HEK293 (cell line): ENCODE results near the gene TLE6.

Source experiments
- CTCF ChIA-PET: fragments of 350-600 bp; formaldehyde crosslinking; extraction: SDS; loops from one replicate; lab custom pipeline; 2021; ENCODE audit warnings: antibody characterized with exemption; lab: Yijun Ruan, JAX
- POLR2A ChIA-PET: fragments of 300-600 bp; formaldehyde crosslinking; extraction: SDS; loops from one replicate; lab custom pipeline; 2020; ENCODE audit warnings: antibody characterized with exemption, inconsistent platforms; lab: Yijun Ruan, JAX
- H3K27ac ChIP-seq: fragments of 200-500 bp; sonication (Bioruptor generic); 2 replicates; pipeline ENCODE4 v1.5.1; 2014; ENCODE audit warnings: low read depth, low read length, control low read depth, inconsistent platforms; ENCODE audit errors: extremely low read depth
- H3K36me3 ChIP-seq, 2 experiments: fragments of 200-500 bp in 1 of 2; sonication (Bioruptor generic) in 1 of 2; 1 replicate in 1 of 2; 2 replicates in 1 of 2; pipeline ENCODE4 v1.5.1; 2014 to 2017; ENCODE audit warnings: inconsistent platforms in 2 of 2, low read length in 2 of 2; ENCODE audit not compliant: control insufficient read depth in 2 of 2, insufficient read depth in 1 of 2
- H3K4me1 ChIP-seq: fragments of 200-500 bp; sonication (Bioruptor generic); 2 replicates; pipeline ENCODE4 v1.5.1; 2014; ENCODE audit warnings: mild to moderate bottlenecking, low read length, inconsistent platforms; ENCODE audit not compliant: control insufficient read depth, insufficient read depth
- H3K4me3 ChIP-seq: 2 replicates; pipeline ENCODE4 v1.5.1; 2011; ENCODE audit warnings: low read depth, mild to moderate bottlenecking, control low read depth, low read length, moderate library complexity
- H3K9me3 ChIP-seq: fragments of 200-500 bp; sonication (Bioruptor generic); 2 replicates; pipeline ENCODE4 v1.5.1; 2014; ENCODE audit warnings: low read depth, low read length, inconsistent platforms; ENCODE audit not compliant: control insufficient read depth, insufficient read depth
- INSM2 ChIP-seq: fragments of 450-650 bp; formaldehyde crosslinking; IDR thresholded peaks from 2 replicates; pipeline ENCODE4 v1.5.1; 2016; ENCODE audit warnings: missing biosample characterization, missing genetic modification characterization
- KLF9 ChIP-seq: fragments of 450-650 bp; formaldehyde crosslinking; IDR thresholded peaks from 2 replicates; pipeline ENCODE4 v1.5.1; 2016; ENCODE audit warnings: missing biosample characterization, missing genetic modification characterization, low read depth
- OSR2 ChIP-seq: fragments of 450-650 bp; formaldehyde crosslinking; IDR thresholded peaks from 2 replicates; pipeline ENCODE4 v1.5.1; 2016; ENCODE audit warnings: missing biosample characterization, missing genetic modification characterization
- PRDM1 ChIP-seq: fragments of 450-650 bp; formaldehyde crosslinking; IDR thresholded peaks from 2 replicates; pipeline ENCODE4; 2016; ENCODE audit warnings: missing biosample characterization, missing genetic modification characterization
- REST ChIP-seq: fragments of 450-650 bp; formaldehyde crosslinking; IDR thresholded peaks from 2 replicates; pipeline ENCODE4 v1.5.1; 2016; ENCODE audit warnings: missing biosample characterization, missing genetic modification characterization
- TRIM28 ChIP-seq: IDR thresholded peaks from 2 replicates; pipeline ENCODE4 v1.6.1; 2011; ENCODE audit warnings: low read length, control low read depth, borderline replicate concordance
- YY2 ChIP-seq: fragments of 450-650 bp; formaldehyde crosslinking; IDR thresholded peaks from 2 replicates; pipeline ENCODE4 v1.5.1; 2016; ENCODE audit warnings: missing biosample characterization, missing genetic modification characterization
- ZBTB10 ChIP-seq: fragments of 450-650 bp; formaldehyde crosslinking; IDR thresholded peaks from 2 replicates; pipeline ENCODE4 v1.5.1; 2016; ENCODE audit warnings: missing biosample characterization, missing genetic modification characterization
- ZBTB26 ChIP-seq: fragments of 450-650 bp; formaldehyde crosslinking; optimal IDR thresholded peaks from 2 replicates; pipeline ENCODE3; 2016; ENCODE audit warnings: missing biosample characterization, mild to moderate bottlenecking, missing genetic modification characterization
- ZFP69B ChIP-seq: fragments of 450-650 bp; formaldehyde crosslinking; IDR thresholded peaks from 2 replicates; pipeline ENCODE4 v1.5.1; 2016; ENCODE audit warnings: missing biosample characterization, missing genetic modification characterization
- ZNF112 ChIP-seq: fragments of 450-650 bp; formaldehyde crosslinking; IDR thresholded peaks from 2 replicates; pipeline ENCODE4 v1.5.0; 2017; ENCODE audit warnings: missing biosample characterization, missing genetic modification characterization
- ZNF133 ChIP-seq: fragments of 450-650 bp; formaldehyde crosslinking; IDR thresholded peaks from 2 replicates; pipeline ENCODE4 v1.5.1; 2016; ENCODE audit warnings: missing biosample characterization, missing genetic modification characterization
- ZNF19 ChIP-seq: fragments of 450-650 bp; formaldehyde crosslinking; IDR thresholded peaks from 2 replicates; pipeline ENCODE4; 2016; ENCODE audit warnings: missing biosample characterization, missing genetic modification characterization, low read depth
- ZNF2 ChIP-seq: fragments of 450-650 bp; formaldehyde crosslinking; IDR thresholded peaks from 2 replicates; pipeline ENCODE4 v1.5.1; 2016; ENCODE audit warnings: missing biosample characterization, missing genetic modification characterization
- ZNF350 ChIP-seq: fragments of 450-650 bp; formaldehyde crosslinking; IDR thresholded peaks from 2 replicates; pipeline ENCODE4 v1.5.0; 2017; ENCODE audit warnings: missing biosample characterization, mild to moderate bottlenecking, missing genetic modification characterization
- ZNF449 ChIP-seq: fragments of 450-650 bp; formaldehyde crosslinking; IDR thresholded peaks from 2 replicates; pipeline ENCODE4 v1.5.1; 2017; ENCODE audit warnings: missing biosample characterization, mild to moderate bottlenecking, missing genetic modification characterization, moderate library complexity
- ZNF473 ChIP-seq: fragments of 450-650 bp; formaldehyde crosslinking; IDR thresholded peaks from 2 replicates; pipeline ENCODE4 v1.5.1; 2017; ENCODE audit warnings: missing biosample characterization, missing genetic modification characterization
- ZNF544 ChIP-seq: fragments of 450-650 bp; formaldehyde crosslinking; IDR thresholded peaks from 2 replicates; pipeline ENCODE4 v1.5.0; 2017; ENCODE audit warnings: missing biosample characterization, missing genetic modification characterization
- ZNF777 ChIP-seq: fragments of 450-650 bp; formaldehyde crosslinking; IDR thresholded peaks from 2 replicates; pipeline ENCODE4 v1.5.1; 2017; ENCODE audit warnings: missing biosample characterization, missing genetic modification characterization, borderline replicate concordance

TLE6 gene

GRCh38 chr19:2942928-2943640 lies 34.3 kb upstream of the TLE6 start:
- Histone ChIP-seq H3K4me1 (no peaks in the 10 kb centered on the region; the same call in 1 of the 2 replicates), H3K36me3 (peaks cover 7 to 15% of the 10 kb centered on the region in 2 experiments; a peak in 2 of 3 replicates), H3K9me3 (no peaks in the 10 kb centered on the region), H3K4me3 (no peak overlapping the region), H3K27ac (no peak overlapping the region)
- POLR2A ChIA-PET = interaction anchor here (0.5 to 1.9 kb wide), 3 partner anchors 8 to 304 kb away, joined by 3 to 5 read pairs (median 5); no protein-coding TSS in a partner anchor
- CTCF ChIA-PET = interaction anchor here (0.6 kb wide), 2 partner anchors 30 to 117 kb away, joined by 3 read pairs; no protein-coding TSS in a partner anchor
- no peak for TF ChIP-seq ZNF350 (tag by site-specific recombination)
- no peak for TF ChIP-seq ZNF19
- TF ChIP-seq INSM2 (tag by site-specific recombination) = no peak
- no peak for TF ChIP-seq ZNF449
- TF ChIP-seq ZNF544 (tag by site-specific recombination) = no peak
- no peak for TF ChIP-seq ZNF2 (tag by site-specific recombination)
- no peak for TF ChIP-seq ZBTB10
- no peak for TF ChIP-seq ZNF112 (tag by site-specific recombination)
- no peak for TF ChIP-seq ZNF473 (tag by site-specific recombination)
- TF ChIP-seq ZNF133 = no peak
- TF ChIP-seq ZNF777 (tag by site-specific recombination) = no peak
- no peak for TF ChIP-seq OSR2
- TF ChIP-seq ZBTB26 (tag by site-specific recombination) = no peak
- TF ChIP-seq PRDM1 (tag by site-specific recombination) = no peak
- no peak for TF ChIP-seq YY2 (tag by site-specific recombination)
- TF ChIP-seq REST (tag by site-specific recombination) = no peak
- no peak for TF ChIP-seq KLF9 (tag by site-specific recombination)
- TF ChIP-seq ZFP69B = no peak
- TF ChIP-seq TRIM28 = no peak
